WTC11 (cell line): ENCODE data around the gene SHMT1.

ENCODE experiments used
- ATF1 ChIP-seq: sonication (generic); formaldehyde crosslinking; IDR thresholded peaks from 2 replicates; pipeline ENCODE4 v1.8.1; 2023; ENCODE audit warnings: mild to moderate bottlenecking, moderate library complexity, missing genetic modification reagents
- ATF3 ChIP-seq: sonication (generic); formaldehyde crosslinking; conservative IDR thresholded peaks from 2 replicates; pipeline ENCODE4 v1.8.1; 2022; ENCODE audit warnings: mild to moderate bottlenecking, missing genetic modification reagents
- CTCF ChIP-seq: fragments of 200-600 bp; IDR thresholded peaks from 2 replicates; pipeline ENCODE4 v1.8.0; 2022; ENCODE audit warnings: antibody characterized with exemption
- ELF4 ChIP-seq: sonication (generic); formaldehyde crosslinking; IDR thresholded peaks from 2 replicates; pipeline ENCODE4 v1.8.1; 2022; ENCODE audit warnings: low read depth, mild to moderate bottlenecking, moderate library complexity, missing genetic modification reagents
- FOXK1 ChIP-seq: sonication (generic); formaldehyde crosslinking; IDR thresholded peaks from 2 replicates; pipeline ENCODE4 v1.8.0; 2022; ENCODE audit warnings: mild to moderate bottlenecking, moderate library complexity, missing genetic modification reagents
- ZNF263 ChIP-seq: sonication (generic); formaldehyde crosslinking; IDR thresholded peaks from 2 replicates; pipeline ENCODE4 v1.8.1; 2022; ENCODE audit warnings: low read depth, mild to moderate bottlenecking, moderate library complexity, missing genetic modification reagents
- TF ChIP-seq, protein P1 (sequence below): sonication (generic); formaldehyde crosslinking; IDR thresholded peaks from 2 replicates; pipeline ENCODE4 v1.8.1; 2023; ENCODE audit warnings: mild to moderate bottlenecking, missing genetic modification reagents, moderate library complexity
- TF ChIP-seq, protein P2 (sequence below): sonication (generic); formaldehyde crosslinking; IDR thresholded peaks from 2 replicates; pipeline ENCODE4 v1.8.0; 2022; ENCODE audit warnings: mild to moderate bottlenecking, missing genetic modification reagents

DNA sequence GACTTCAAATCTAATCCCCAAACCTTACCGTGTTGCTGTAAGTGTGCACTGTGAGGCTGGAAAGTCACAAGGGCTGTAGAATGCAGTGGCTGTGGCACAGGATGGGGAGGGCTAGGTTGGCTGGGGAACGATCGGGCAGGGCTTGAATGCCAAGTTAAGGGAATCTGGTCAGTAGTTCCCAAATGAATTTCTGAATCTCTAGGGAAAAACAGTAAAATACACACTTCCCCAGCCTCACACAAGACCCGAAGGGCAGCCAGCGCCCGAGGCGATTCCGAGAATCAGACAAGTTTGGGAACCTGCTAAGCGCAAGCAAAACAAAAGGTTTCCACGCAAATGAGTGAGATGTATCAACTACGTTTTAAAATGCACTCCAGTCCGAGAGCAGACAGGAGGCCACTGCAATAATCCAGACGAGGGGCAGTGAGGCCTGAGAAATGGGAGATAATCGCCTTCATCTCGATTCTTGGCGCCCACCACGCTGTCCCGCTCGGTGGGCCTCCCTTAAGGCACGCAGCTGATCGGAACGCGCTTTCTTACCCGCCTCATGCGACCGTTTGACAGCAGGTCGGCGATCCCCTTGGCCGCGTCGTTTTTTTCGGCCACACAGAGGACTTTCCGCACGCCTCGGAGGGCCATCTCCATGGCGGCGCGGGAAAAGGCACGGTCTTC, 49.2 kb downstream of the SHMT1 start:
- no peak for TF ChIP-seq ELF4 (CRISPR knock-in tag)
- TF ChIP-seq FOXK1 (CRISPR knock-in tag), result no peak
- no peak for TF ChIP-seq CTCF
- TF ChIP-seq, protein P1, sequence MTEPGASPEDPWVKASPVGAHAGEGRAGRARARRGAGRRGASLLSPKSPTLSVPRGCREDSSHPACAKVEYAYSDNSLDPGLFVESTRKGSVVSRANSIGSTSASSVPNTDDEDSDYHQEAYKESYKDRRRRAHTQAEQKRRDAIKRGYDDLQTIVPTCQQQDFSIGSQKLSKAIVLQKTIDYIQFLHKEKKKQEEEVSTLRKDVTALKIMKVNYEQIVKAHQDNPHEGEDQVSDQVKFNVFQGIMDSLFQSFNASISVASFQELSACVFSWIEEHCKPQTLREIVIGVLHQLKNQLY (CRISPR knock-in tag), result no peak
- TF ChIP-seq ZNF263 (CRISPR knock-in tag), result no peak
- TF ChIP-seq ATF1 (CRISPR knock-in tag), result no peak
- no peak for TF ChIP-seq ATF3 (CRISPR knock-in tag)
- TF ChIP-seq, protein P2, sequence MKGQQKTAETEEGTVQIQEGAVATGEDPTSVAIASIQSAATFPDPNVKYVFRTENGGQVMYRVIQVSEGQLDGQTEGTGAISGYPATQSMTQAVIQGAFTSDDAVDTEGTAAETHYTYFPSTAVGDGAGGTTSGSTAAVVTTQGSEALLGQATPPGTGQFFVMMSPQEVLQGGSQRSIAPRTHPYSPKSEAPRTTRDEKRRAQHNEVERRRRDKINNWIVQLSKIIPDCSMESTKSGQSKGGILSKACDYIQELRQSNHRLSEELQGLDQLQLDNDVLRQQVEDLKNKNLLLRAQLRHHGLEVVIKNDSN (CRISPR knock-in tag), result no peak
